Stimulated activated CD8-positive, alpha-beta memory T cell treated with anti-CD3 and anti-CD28 coated beads, Interleukin-15, amount 100 ng/mL, for 4 hours (primary cell): ENCODE data around the gene PRR15L.
A peak's percentile ranks its signal among the peaks of the same experiment; 100 is the strongest.
"Not testable (repeated sequence)": the region's sequence is repeated elsewhere in the genome, so short reads cannot be mapped to it uniquely, and the experiment has no call there.

Experiments
- DNase-seq, 2 donors: peaks; one replicate each; pipeline ENCODE4 v3.0.0-alpha.2; 2020; ENCODE audit warnings: low read depth in 2 of 2

Gene PRR15L

GRCh38 chr17:47988445-47988844 lies 30.8 kb upstream of the PRR15L start:
- not testable (repeated sequence) for DNase-seq

GRCh38 chr17:47987240-47987835 lies 29.7 kb upstream of the PRR15L start:
- DNase-seq = no peak

GRCh38 chr17:47986520-47986919 lies 28.8 kb upstream of the PRR15L start:
- no peak for DNase-seq

- no peak for DNase-seq
These were observed 26.0 kb upstream of the PRR15L start for GRCh38 chr17:47983492-47984223.

- no peak for DNase-seq
These were observed 25.1 kb upstream of the PRR15L start for GRCh38 chr17:47982645-47983390.

- DNase-seq = no peak
These were observed 24.5 kb upstream of the PRR15L start for GRCh38 chr17:47982091-47982617.

- DNase-seq = no peak
These were observed 23.8 kb upstream of the PRR15L start for GRCh38 chr17:47981462-47981861.

GRCh38 chr17:47980541-47980940 lies 22.9 kb upstream of the PRR15L start:
- no peak for DNase-seq

- DNase-seq = no peak
These were observed 20.6 kb upstream of the PRR15L start for GRCh38 chr17:47978324-47978723.

GRCh38 chr17:47975823-47976205 lies 18.1 kb upstream of the PRR15L start:
- no peak for DNase-seq

GRCh38 chr17:47975189-47975822 lies 17.6 kb upstream of the PRR15L start:
- no peak for DNase-seq

GRCh38 chr17:47973541-47973940 lies 15.9 kb upstream of the PRR15L start:
- no peak for DNase-seq

GRCh38 chr17:47970725-47971499 lies 13.2 kb upstream of the PRR15L start, which contains the start of gene CDK5RAP3:
CDK5RAP3 (plus strand) TSS chr17:47971113; CDS start chr17:47971147, 34 bp downstream.
- peak; percentile 96 to 97 for DNase-seq

- no peak for DNase-seq
These were observed 12.4 kb upstream of the PRR15L start for GRCh38 chr17:47969930-47970724.

- DNase-seq = no peak
These were observed 11.2 kb upstream of the PRR15L start for GRCh38 chr17:47968836-47969235.

- DNase-seq = no peak
These were observed 10.0 kb upstream of the PRR15L start for GRCh38 chr17:47967607-47968252.

GRCh38 chr17:47966079-47966519 lies 8.4 kb upstream of the PRR15L start:
- no peak for DNase-seq

- DNase-seq = no peak
These were observed 7.2 kb upstream of the PRR15L start for GRCh38 chr17:47964856-47965255.

- no peak for DNase-seq
These were observed 5.2 kb upstream of the PRR15L start for GRCh38 chr17:47962901-47963300.

GRCh38 chr17:47961406-47961805 lies 3.7 kb upstream of the PRR15L start:
- no peak for DNase-seq
